K562 (cell line): ENCODE measurements around the gene COL9A2. TPM values are rescaled to one million over a fixed set of nuclear protein-coding genes. Genes with fewer than 3 reads are reported as not detected.

Source experiments
- BRD4 ChIP-seq: fragments of 200-600 bp; sonication (generic); IDR thresholded peaks from 2 replicates; pipeline ENCODE4 v1.6.1; 2017; ENCODE audit warnings: inconsistent platforms
- CHD1 ChIP-seq: fragments of 200-600 bp; sonication (generic); IDR thresholded peaks from one replicate; pipeline ENCODE4 v1.6.1; 2012; ENCODE audit warnings: mild to moderate bottlenecking, moderate library complexity, low read length, inconsistent platforms
- CXXC5 ChIP-seq: fragments of 250-450 bp; sonication (Bioruptor Pico); IDR thresholded peaks from 2 replicates; pipeline ENCODE4 v1.8.0; 2022; ENCODE audit warnings: inconsistent platforms, mild to moderate bottlenecking, moderate library complexity
- E2F3 ChIP-seq: fragments of 250-450 bp; sonication (Bioruptor Pico); IDR thresholded peaks from 2 replicates; pipeline ENCODE4 v1.4.0; 2020; ENCODE audit warnings: mild to moderate bottlenecking
- FOSL1 ChIP-seq: fragments of 200-800 bp; sonication (Bioruptor generic); conservative IDR thresholded peaks from 2 replicates; pipeline ENCODE4 v1.6.1; 2016; ENCODE audit warnings: missing genetic modification characterization, missing compliant biosample characterization
- FOXK1 ChIP-seq: sonication (generic); formaldehyde crosslinking; IDR thresholded peaks from 2 replicates; pipeline ENCODE4 v1.8.0; 2022; ENCODE audit warnings: missing genetic modification reagents, mild to moderate bottlenecking, borderline replicate concordance
- MAFK ChIP-seq: IDR thresholded peaks from 2 replicates; pipeline ENCODE4 v1.6.1; 2011; ENCODE audit warnings: low read length, improper control_type of control experiment
- NUFIP1 ChIP-seq: fragments of 450-650 bp; IDR thresholded peaks from 2 replicates; pipeline ENCODE4 v1.6.1; 2018; ENCODE audit not compliant: partially characterized antibody
- RBFOX2 ChIP-seq: fragments of 200-400 bp; formaldehyde crosslinking; IDR thresholded peaks from 2 replicates; pipeline ENCODE4 v1.6.1; 2017; ENCODE audit warnings: low read depth, mild to moderate bottlenecking, low read length, moderate library complexity
- RBM15 ChIP-seq: fragments of 200-400 bp; formaldehyde crosslinking; IDR thresholded peaks from 2 replicates; pipeline ENCODE4 v1.6.1; 2018; ENCODE audit warnings: mild to moderate bottlenecking, low read length, moderate library complexity; ENCODE audit not compliant: insufficient read depth
- RBM34 ChIP-seq: fragments of 200-400 bp; formaldehyde crosslinking; IDR thresholded peaks from 2 replicates; pipeline ENCODE4 v1.6.1; 2018; ENCODE audit warnings: low read length, borderline replicate concordance; ENCODE audit not compliant: insufficient read depth
- SETDB1 ChIP-seq: IDR thresholded peaks from one replicate; pipeline ENCODE4 v1.6.1; 2012; ENCODE audit warnings: low read length, control low read depth, inconsistent platforms
- SIRT6 ChIP-seq: IDR thresholded peaks from one replicate; pipeline ENCODE4 v1.6.1; 2012; ENCODE audit warnings: low read depth, mild to moderate bottlenecking, control low read depth, inconsistent platforms, low read length, moderate library complexity
- SMARCA5 ChIP-seq: fragments of 450-650 bp; IDR thresholded peaks from 2 replicates; pipeline ENCODE4 v1.6.1; 2016
- SMARCC2 ChIP-seq: fragments of 450-650 bp; IDR thresholded peaks from 2 replicates; pipeline ENCODE4 v1.6.1; 2017; ENCODE audit warnings: antibody characterized with exemption, moderate library complexity, mild to moderate bottlenecking, low read depth
- ZNF408 ChIP-seq: fragments of 250-450 bp; sonication (Bioruptor Pico); IDR thresholded peaks from 2 replicates; pipeline ENCODE4 v1.4.0; 2020; ENCODE audit warnings: low read depth, mild to moderate bottlenecking, moderate library complexity
- ZNF57 ChIP-seq: fragments of 450-650 bp; formaldehyde crosslinking; IDR thresholded peaks from 2 replicates; pipeline ENCODE4 v1.4.0; 2020; ENCODE audit warnings: mild to moderate bottlenecking, moderate library complexity
- ZNF766 ChIP-seq: fragments of 200-800 bp; sonication (Bioruptor generic); conservative IDR thresholded peaks from 2 replicates; pipeline ENCODE4 v1.6.1; 2016; ENCODE audit warnings: missing genetic modification characterization, missing compliant biosample characterization
- ZNF77 ChIP-seq: fragments of 250-450 bp; sonication (Bioruptor Pico); IDR thresholded peaks from 2 replicates; pipeline ENCODE4 v1.5.0; 2020
- polyA plus RNA-seq, 8 experiments: library from polyadenylated mRNA; depleted of rRNA in 4 of 8; stranded (reverse) in 5 of 8; unstranded in 3 of 8; fragments of >200 nt; fragmentation: Nextera tagmentation in 2 of 8; fragmentation: Illumina TruSeq in 1 of 8; extraction: Ambion mirVana in 2 of 8; extraction: Trizol in 1 of 8; gene quantifications; 2 replicates each; pipeline versions ENCODE4 v1.2.1 to v1.2.3, GENCODE V29; 2011 to 2014; ENCODE audit warnings: inconsistent platforms in 1 of 8, missing spikeins in 1 of 8
- total RNA-seq, 7 experiments: library from RNA; depleted of rRNA in 6 of 7; stranded (reverse); fragments of >200 nt in 6 of 7; fragmentation: Illumina TruSeq in 2 of 7; extraction: Trizol in 2 of 7; gene quantifications; 2 replicates each; pipeline versions ENCODE4 v1.2.1 to v1.2.3, GENCODE V29; 2011 to 2021; ENCODE audit warnings: low replicate concordance in 1 of 7
- TF ChIP-seq, protein P1 (sequence below): sonication (generic); formaldehyde crosslinking; IDR thresholded peaks from 2 replicates; pipeline ENCODE4 v1.8.0; 2023; ENCODE audit warnings: mild to moderate bottlenecking, missing genetic modification reagents
- TF ChIP-seq, protein P2 (sequence below): fragments of 450-650 bp; formaldehyde crosslinking; IDR thresholded peaks from 2 replicates; pipeline ENCODE4 v1.4.0; 2022; ENCODE audit warnings: missing genetic modification characterization
- TF ChIP-seq, protein P3 (sequence below): fragments of 450-650 bp; IDR thresholded peaks from 2 replicates; pipeline ENCODE4 v1.6.1; 2016; ENCODE audit warnings: antibody characterized with exemption

Gene COL9A2
- total and polyA plus RNA-seq, 9 of the 15 experiments (the other 6 are each of a cell fraction or from before 2014, with no cell fraction given): 0.03 to 2.2 (median 0.31) TPM

- TF ChIP-seq, protein P1, sequence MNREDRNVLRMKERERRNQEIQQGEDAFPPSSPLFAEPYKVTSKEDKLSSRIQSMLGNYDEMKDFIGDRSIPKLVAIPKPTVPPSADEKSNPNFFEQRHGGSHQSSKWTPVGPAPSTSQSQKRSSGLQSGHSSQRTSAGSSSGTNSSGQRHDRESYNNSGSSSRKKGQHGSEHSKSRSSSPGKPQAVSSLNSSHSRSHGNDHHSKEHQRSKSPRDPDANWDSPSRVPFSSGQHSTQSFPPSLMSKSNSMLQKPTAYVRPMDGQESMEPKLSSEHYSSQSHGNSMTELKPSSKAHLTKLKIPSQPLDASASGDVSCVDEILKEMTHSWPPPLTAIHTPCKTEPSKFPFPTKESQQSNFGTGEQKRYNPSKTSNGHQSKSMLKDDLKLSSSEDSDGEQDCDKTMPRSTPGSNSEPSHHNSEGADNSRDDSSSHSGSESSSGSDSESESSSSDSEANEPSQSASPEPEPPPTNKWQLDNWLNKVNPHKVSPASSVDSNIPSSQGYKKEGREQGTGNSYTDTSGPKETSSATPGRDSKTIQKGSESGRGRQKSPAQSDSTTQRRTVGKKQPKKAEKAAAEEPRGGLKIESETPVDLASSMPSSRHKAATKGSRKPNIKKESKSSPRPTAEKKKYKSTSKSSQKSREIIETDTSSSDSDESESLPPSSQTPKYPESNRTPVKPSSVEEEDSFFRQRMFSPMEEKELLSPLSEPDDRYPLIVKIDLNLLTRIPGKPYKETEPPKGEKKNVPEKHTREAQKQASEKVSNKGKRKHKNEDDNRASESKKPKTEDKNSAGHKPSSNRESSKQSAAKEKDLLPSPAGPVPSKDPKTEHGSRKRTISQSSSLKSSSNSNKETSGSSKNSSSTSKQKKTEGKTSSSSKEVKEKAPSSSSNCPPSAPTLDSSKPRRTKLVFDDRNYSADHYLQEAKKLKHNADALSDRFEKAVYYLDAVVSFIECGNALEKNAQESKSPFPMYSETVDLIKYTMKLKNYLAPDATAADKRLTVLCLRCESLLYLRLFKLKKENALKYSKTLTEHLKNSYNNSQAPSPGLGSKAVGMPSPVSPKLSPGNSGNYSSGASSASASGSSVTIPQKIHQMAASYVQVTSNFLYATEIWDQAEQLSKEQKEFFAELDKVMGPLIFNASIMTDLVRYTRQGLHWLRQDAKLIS (CRISPR knock-in tag): no peak
- TF ChIP-seq RBM15: no peak
- TF ChIP-seq E2F3: no peak
- no peak for TF ChIP-seq ZNF77 (CRISPR knock-in tag)
- no peak for TF ChIP-seq SMARCC2
- no peak for TF ChIP-seq RBM34
- no peak for TF ChIP-seq FOXK1 (CRISPR knock-in tag)
- TF ChIP-seq, protein P2, sequence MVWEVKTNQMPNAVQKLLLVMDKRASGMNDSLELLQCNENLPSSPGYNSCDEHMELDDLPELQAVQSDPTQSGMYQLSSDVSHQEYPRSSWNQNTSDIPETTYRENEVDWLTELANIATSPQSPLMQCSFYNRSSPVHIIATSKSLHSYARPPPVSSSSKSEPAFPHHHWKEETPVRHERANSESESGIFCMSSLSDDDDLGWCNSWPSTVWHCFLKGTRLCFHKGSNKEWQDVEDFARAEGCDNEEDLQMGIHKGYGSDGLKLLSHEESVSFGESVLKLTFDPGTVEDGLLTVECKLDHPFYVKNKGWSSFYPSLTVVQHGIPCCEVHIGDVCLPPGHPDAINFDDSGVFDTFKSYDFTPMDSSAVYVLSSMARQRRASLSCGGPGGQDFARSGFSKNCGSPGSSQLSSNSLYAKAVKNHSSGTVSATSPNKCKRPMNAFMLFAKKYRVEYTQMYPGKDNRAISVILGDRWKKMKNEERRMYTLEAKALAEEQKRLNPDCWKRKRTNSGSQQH (CRISPR knock-in tag): 0 out of 2 replicates have a peak, but pooled peaks have one; percentile 16
- no peak for TF ChIP-seq BRD4
- TF ChIP-seq MAFK: no peak
- no peak for TF ChIP-seq SMARCA5
- no peak for TF ChIP-seq ZNF766 (CRISPR knock-in tag)
- TF ChIP-seq SIRT6: no peak
- no peak for TF ChIP-seq NUFIP1
- no peak for TF ChIP-seq FOSL1 (tag)
- TF ChIP-seq RBFOX2: no peak
- peak; percentile 48 for TF ChIP-seq CHD1
- no peak for TF ChIP-seq ZNF408 (CRISPR knock-in tag)
- TF ChIP-seq ZNF57 (CRISPR knock-in tag): no peak
- no peak for TF ChIP-seq SETDB1
- no peak for TF ChIP-seq CXXC5 (CRISPR knock-in tag)
- TF ChIP-seq, protein P3, sequence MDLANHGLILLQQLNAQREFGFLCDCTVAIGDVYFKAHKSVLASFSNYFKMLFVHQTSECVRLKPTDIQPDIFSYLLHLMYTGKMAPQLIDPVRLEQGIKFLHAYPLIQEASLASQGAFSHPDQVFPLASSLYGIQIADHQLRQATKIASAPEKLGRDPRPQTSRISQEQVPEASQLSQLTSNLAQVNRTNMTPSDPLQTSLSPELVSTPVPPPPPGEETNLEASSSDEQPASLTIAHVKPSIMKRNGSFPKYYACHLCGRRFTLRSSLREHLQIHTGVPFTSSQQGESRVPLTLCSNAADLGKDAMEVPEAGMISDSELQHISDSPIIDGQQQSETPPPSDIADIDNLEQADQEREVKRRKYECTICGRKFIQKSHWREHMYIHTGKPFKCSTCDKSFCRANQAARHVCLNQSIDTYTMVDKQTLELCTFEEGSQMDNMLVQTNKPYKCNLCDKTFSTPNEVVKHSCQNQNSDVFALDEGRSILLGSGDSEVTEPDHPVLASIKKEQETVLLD: no peak
Observed at GRCh38 chr1:40257313-40257687, 59.8 kb downstream of the COL9A2 start (continued).
